Thyroid gland (tissue), 4 donors: ENCODE data around the gene PAK6.

ENCODE experiments used
- POLR2A ChIP-seq, 2 donors: fragments of 450-650 bp; IDR thresholded peaks; one replicate each; pipeline ENCODE4 v1.6.1; 2017; ENCODE audit warnings: antibody characterized with exemption in 2 of 2, mild to moderate bottlenecking in 2 of 2, moderate library complexity in 1 of 2
- TF ChIP-seq, protein P1 (sequence below), 6 experiments: fragments of 200-600 bp in 3 of 6; fragments of 450-650 bp in 3 of 6; sonication (generic) in 3 of 6; IDR thresholded peaks; one replicate each; pipeline ENCODE4 v1.5.1; 2016 to 2019; ENCODE audit warnings: antibody characterized with exemption in 6 of 6, mild to moderate bottlenecking in 2 of 6, inconsistent platforms in 1 of 6, moderate library complexity in 1 of 6

DNA sequence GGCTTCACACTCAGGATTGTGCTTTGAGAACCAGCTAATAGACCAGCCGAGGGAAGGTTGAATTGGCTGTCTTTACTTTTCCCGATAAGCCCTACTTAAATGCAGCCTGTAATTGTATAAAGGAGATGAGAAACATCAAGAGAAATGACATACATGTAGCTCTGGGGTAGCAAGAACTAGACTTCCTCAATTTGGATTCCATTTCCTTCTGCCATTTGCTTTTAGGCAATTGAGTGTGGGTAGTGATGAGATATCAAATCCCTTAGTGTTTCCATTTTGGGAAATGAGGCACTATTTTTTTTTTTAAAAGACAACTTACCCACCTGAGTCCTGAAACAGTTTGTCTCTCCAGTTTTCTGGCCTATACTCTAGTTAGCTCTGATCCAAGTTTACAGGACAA lies 86.8 kb downstream of the PAK6 start:
- TF ChIP-seq, protein P1, sequence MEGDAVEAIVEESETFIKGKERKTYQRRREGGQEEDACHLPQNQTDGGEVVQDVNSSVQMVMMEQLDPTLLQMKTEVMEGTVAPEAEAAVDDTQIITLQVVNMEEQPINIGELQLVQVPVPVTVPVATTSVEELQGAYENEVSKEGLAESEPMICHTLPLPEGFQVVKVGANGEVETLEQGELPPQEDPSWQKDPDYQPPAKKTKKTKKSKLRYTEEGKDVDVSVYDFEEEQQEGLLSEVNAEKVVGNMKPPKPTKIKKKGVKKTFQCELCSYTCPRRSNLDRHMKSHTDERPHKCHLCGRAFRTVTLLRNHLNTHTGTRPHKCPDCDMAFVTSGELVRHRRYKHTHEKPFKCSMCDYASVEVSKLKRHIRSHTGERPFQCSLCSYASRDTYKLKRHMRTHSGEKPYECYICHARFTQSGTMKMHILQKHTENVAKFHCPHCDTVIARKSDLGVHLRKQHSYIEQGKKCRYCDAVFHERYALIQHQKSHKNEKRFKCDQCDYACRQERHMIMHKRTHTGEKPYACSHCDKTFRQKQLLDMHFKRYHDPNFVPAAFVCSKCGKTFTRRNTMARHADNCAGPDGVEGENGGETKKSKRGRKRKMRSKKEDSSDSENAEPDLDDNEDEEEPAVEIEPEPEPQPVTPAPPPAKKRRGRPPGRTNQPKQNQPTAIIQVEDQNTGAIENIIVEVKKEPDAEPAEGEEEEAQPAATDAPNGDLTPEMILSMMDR (IDR thresholded peaks at IDR 0.05): no peak
- no peak for TF ChIP-seq POLR2A (IDR thresholded peaks at IDR 0.05)
